DOHH2 (cell line): ENCODE measurements around the gene PPIA.

Experiments
- H3F3A ChIP-seq: fragments of 200-600 bp; sonication (generic), shearing (Covaris generic); 2 replicates; pipeline ENCODE4 v1.6.0; 2016; ENCODE audit warnings: antibody characterized with exemption, mild to moderate bottlenecking; ENCODE audit not compliant: control insufficient read depth, insufficient read depth
- H3K27ac ChIP-seq: fragments of 200-600 bp; sonication (generic); 2 replicates; pipeline ENCODE4 v1.5.1; 2014; ENCODE audit warnings: low read depth, mild to moderate bottlenecking, low read length, moderate library complexity
- H3K27me3 ChIP-seq: fragments of 200-600 bp; sonication (generic); 2 replicates; pipeline ENCODE4 v1.6.1; 2014; ENCODE audit warnings: mild to moderate bottlenecking, low read length, mixed read lengths; ENCODE audit not compliant: control insufficient read depth
- H3K36me3 ChIP-seq: fragments of 200-600 bp; sonication (generic); 2 replicates; pipeline ENCODE4 v1.6.1; 2014; ENCODE audit warnings: mild to moderate bottlenecking, low read length, moderate library complexity, mixed read lengths; ENCODE audit not compliant: control insufficient read depth
- H3K4me1 ChIP-seq: fragments of 200-600 bp; sonication (generic); 2 replicates; pipeline ENCODE4 v1.6.1; 2014; ENCODE audit warnings: mild to moderate bottlenecking, low read length, mixed read lengths; ENCODE audit not compliant: control insufficient read depth
- H3K4me2 ChIP-seq: fragments of 200-600 bp; sonication (generic); 2 replicates; pipeline ENCODE4 v1.6.0; 2014; ENCODE audit warnings: mild to moderate bottlenecking, low read length, moderate library complexity
- H3K4me3 ChIP-seq: fragments of 200-600 bp; sonication (generic); 2 replicates; pipeline ENCODE4 v1.5.1; 2014; ENCODE audit warnings: mild to moderate bottlenecking, low read length, mixed read lengths
- H3K79me2 ChIP-seq: fragments of 200-600 bp; sonication (generic); 2 replicates; pipeline ENCODE4 v1.6.1; 2014; ENCODE audit warnings: mild to moderate bottlenecking, low read length, mixed read lengths; ENCODE audit not compliant: control insufficient read depth
- H3K9me2 ChIP-seq: fragments of 200-600 bp; sonication (generic); replicated peaks from 2 replicates; pipeline ENCODE4 v1.6.1; 2014; ENCODE audit warnings: mild to moderate bottlenecking, low read length, mixed read lengths; ENCODE audit not compliant: control insufficient read depth
- H3K9me3 ChIP-seq: fragments of 200-600 bp; sonication (generic); 2 replicates; pipeline ENCODE4 v1.6.1; 2014; ENCODE audit warnings: antibody characterized with exemption, low read length, mixed read lengths; ENCODE audit not compliant: control insufficient read depth, insufficient read depth
- H4K20me1 ChIP-seq: fragments of 200-600 bp; sonication (generic); 2 replicates; pipeline ENCODE4 v1.6.0; 2014; ENCODE audit warnings: low read depth, mild to moderate bottlenecking, antibody characterized with exemption, low read length, moderate library complexity; ENCODE audit not compliant: control insufficient read depth, insufficient read depth
- EZH2phosphoT487 ChIP-seq: fragments of 200-600 bp; sonication (generic); IDR thresholded peaks from 2 replicates; pipeline ENCODE4 v1.6.1; 2017; ENCODE audit warnings: borderline replicate concordance, mild to moderate bottlenecking, antibody characterized with exemption, low read length, moderate library complexity, mixed read lengths
- TF ChIP-seq, protein P1 (sequence below): fragments of 200-600 bp; sonication (generic); IDR thresholded peaks from one replicate; pipeline ENCODE4 v1.5.1; 2014; ENCODE audit warnings: antibody characterized with exemption, mild to moderate bottlenecking, low read depth, low read length; ENCODE audit not compliant: poor library complexity, severe bottlenecking

The PPIA gene

GRCh38 chr7:44749992-44750391, 46.5 kb upstream of the PPIA start:
- peak overlapping the region; percentile 89 for H3K4me3 ChIP-seq
- peaks cover 61% of the 10 kb centered on the region for H3K4me1 ChIP-seq
- no peak for TF ChIP-seq EZH2phosphoT487
- TF ChIP-seq, protein P1, sequence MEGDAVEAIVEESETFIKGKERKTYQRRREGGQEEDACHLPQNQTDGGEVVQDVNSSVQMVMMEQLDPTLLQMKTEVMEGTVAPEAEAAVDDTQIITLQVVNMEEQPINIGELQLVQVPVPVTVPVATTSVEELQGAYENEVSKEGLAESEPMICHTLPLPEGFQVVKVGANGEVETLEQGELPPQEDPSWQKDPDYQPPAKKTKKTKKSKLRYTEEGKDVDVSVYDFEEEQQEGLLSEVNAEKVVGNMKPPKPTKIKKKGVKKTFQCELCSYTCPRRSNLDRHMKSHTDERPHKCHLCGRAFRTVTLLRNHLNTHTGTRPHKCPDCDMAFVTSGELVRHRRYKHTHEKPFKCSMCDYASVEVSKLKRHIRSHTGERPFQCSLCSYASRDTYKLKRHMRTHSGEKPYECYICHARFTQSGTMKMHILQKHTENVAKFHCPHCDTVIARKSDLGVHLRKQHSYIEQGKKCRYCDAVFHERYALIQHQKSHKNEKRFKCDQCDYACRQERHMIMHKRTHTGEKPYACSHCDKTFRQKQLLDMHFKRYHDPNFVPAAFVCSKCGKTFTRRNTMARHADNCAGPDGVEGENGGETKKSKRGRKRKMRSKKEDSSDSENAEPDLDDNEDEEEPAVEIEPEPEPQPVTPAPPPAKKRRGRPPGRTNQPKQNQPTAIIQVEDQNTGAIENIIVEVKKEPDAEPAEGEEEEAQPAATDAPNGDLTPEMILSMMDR, result no peak
- no peak overlapping the region for H3K27ac ChIP-seq
- no peaks in the 10 kb centered on the region for H3K9me3 ChIP-seq
- H3K79me2 ChIP-seq, result peaks cover 61% of the 10 kb centered on the region
- H3F3A ChIP-seq, result peaks cover 4% of the 10 kb centered on the region; the same call in 1 of the 2 replicates
- H4K20me1 ChIP-seq, result peaks cover 30% of the 10 kb centered on the region; the same call in 1 of the 2 replicates
- H3K4me2 ChIP-seq, result peak overlapping the region; percentile 82
- H3K27me3 ChIP-seq, result no peaks in the 10 kb centered on the region
- peaks cover 24% of the 10 kb centered on the region for H3K36me3 ChIP-seq
- no peaks in the 10 kb centered on the region for H3K9me2 ChIP-seq

DNA sequence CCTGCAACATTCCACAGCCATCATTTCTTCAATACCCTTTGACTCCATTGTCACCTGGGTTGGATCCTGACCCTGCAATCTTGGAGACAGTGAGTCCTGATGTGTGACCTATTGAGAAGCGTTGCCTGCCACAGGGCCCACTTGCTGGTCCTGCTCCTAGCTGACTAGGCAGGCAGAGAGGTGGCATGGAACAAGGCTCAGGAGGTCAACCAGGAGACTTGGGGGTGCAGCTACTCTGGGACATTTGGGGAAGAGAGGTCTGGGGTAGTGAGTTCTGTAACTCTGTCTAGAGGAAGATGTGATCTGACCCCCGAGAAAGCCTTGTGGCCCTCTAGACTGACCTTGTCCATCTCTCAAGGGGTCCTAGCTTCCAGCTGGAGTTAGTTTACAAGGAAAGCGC, 46.1 kb upstream of the PPIA start:
- Histone ChIP-seq H3F3A (peaks cover 4% of the 10 kb centered on the region; the same call in 1 of the 2 replicates), H3K9me3 (no peaks in the 10 kb centered on the region), H3K9me2 (no peaks in the 10 kb centered on the region), H3K27ac (0 out of 2 replicates have a peak overlapping the region, but pooled peaks have one; percentile 16), H3K27me3 (no peaks in the 10 kb centered on the region), H4K20me1 (peaks cover 34% of the 10 kb centered on the region; the same call in 1 of the 2 replicates), H3K4me1 (peaks cover 57% of the 10 kb centered on the region), H3K4me2 (peak overlapping the region; percentile 82), H3K4me3 (peak overlapping the region; percentile 89), H3K79me2 (peaks cover 65% of the 10 kb centered on the region), H3K36me3 (peaks cover 24% of the 10 kb centered on the region)
- TF ChIP-seq EZH2phosphoT487, result no peak
- TF ChIP-seq, protein P1, result no peak

GRCh38 chr7:44750921-44751571, 45.4 kb upstream of the PPIA start:
- peaks cover 27% of the 10 kb centered on the region for H3K36me3 ChIP-seq
- H3K9me2 ChIP-seq, result no peaks in the 10 kb centered on the region
- H3F3A ChIP-seq, result peaks cover 4% of the 10 kb centered on the region; the same call in 1 of the 2 replicates
- TF ChIP-seq, protein P1, result no peak
- no peak for TF ChIP-seq EZH2phosphoT487
- H3K4me1 ChIP-seq, result peaks cover 56% of the 10 kb centered on the region
- 0 out of 2 replicates have a peak overlapping the region, but pooled peaks have one; percentile 16 for H3K27ac ChIP-seq
- H3K4me2 ChIP-seq, result peak overlapping the region; percentile 82
- no peaks in the 10 kb centered on the region for H3K9me3 ChIP-seq
- peaks cover 69% of the 10 kb centered on the region for H3K79me2 ChIP-seq
- H3K27me3 ChIP-seq, result no peaks in the 10 kb centered on the region
- peak overlapping the region; percentile 89 for H3K4me3 ChIP-seq
- peaks cover 39% of the 10 kb centered on the region; the same call in 1 of the 2 replicates for H4K20me1 ChIP-seq
